A549 (cell line): Measurements from ENCODE around the gene GJA8. TPM values are rescaled to one million over a fixed set of nuclear protein-coding genes. Genes with fewer than 3 reads are reported as not detected.

Source experiments
- ATAC-seq, 2 experiments: fragments of 200-7000 bp in 1 of 2; fragments of >200 bp in 1 of 2; cut with Nextera tagmentation in 1 of 2; cut with Tn5 transposase in 1 of 2; 3 replicates each; pipeline versions ENCODE4 v1.8.0 to v1.9.1; 2018 to 2020; ENCODE audit warnings: mild to moderate bottlenecking in 1 of 2, moderate library complexity in 1 of 2
- CTCF ChIA-PET: fragments of 300-600 bp; sonication (Branson Sonifier 250); formaldehyde crosslinking; extraction: SDS; loops from one replicate; lab custom pipeline; 2021; ENCODE audit warnings: antibody characterized with exemption, inconsistent platforms; lab: Yijun Ruan, JAX
- POLR2A ChIA-PET: fragments of 350-600 bp; formaldehyde crosslinking; extraction: SDS; loops from one replicate; lab custom pipeline; 2021; ENCODE audit warnings: antibody characterized with exemption, inconsistent platforms; lab: Yijun Ruan, JAX
- DNase-seq, 2 experiments: peaks; one replicate each; pipeline versions ENCODE4 v3.0.0 to v3.0.0-alpha.2; 2011 to 2016; ENCODE audit warnings: low read depth in 1 of 2, low spot score in 1 of 2
- FAIRE-seq: peaks from 2 replicates; lab custom pipeline; 2011; peaks lifted over from hg19 to GRCh38; lab: Jason Lieb, UNC
- H3K27ac ChIP-seq, 2 experiments: fragments of >200 bp; sonication (Bioruptor Twin); formaldehyde crosslinking; 3 replicates each; pipeline ENCODE4 v1.5.1; 2016 to 2017
- H3K4me1 ChIP-seq: fragments of >200 bp; sonication (Bioruptor Twin); formaldehyde crosslinking; 3 replicates; pipeline ENCODE4 v1.6.1; 2016
- H3K4me2 ChIP-seq: fragments of >200 bp; sonication (Bioruptor Twin); formaldehyde crosslinking; 3 replicates; pipeline ENCODE4 v1.6.1; 2016
- H3K4me3 ChIP-seq: fragments of >200 bp; sonication (Bioruptor Twin); formaldehyde crosslinking; 3 replicates; pipeline ENCODE4 v1.5.1; 2016
- H3K9me3 ChIP-seq: fragments of >200 bp; sonication (Bioruptor Twin); formaldehyde crosslinking; 3 replicates; pipeline ENCODE4 v1.6.1; 2016
- CBX8 ChIP-seq: fragments of 200-600 bp; sonication (generic); IDR thresholded peaks from 2 replicates; pipeline ENCODE4 v1.6.1; 2016
- CTCF ChIP-seq: fragments of >200 bp; sonication (Bioruptor Twin); formaldehyde crosslinking; IDR thresholded peaks from 3 replicates; pipeline ENCODE4 v1.5.1; 2016
- ELK1 ChIP-seq: fragments of 150-350 bp; IDR thresholded peaks from 2 replicates; pipeline ENCODE4 v1.6.1; 2014; ENCODE audit warnings: low read depth, mild to moderate bottlenecking, low read length
- EP300 ChIP-seq, 2 experiments: fragments of >200 bp; sonication (Bioruptor Twin); formaldehyde crosslinking; IDR thresholded peaks; 2 replicates in 1 of 2; 3 replicates in 1 of 2; pipeline ENCODE4 v1.6.1; 2016 to 2017
- ESRRA ChIP-seq: fragments of 150-350 bp; IDR thresholded peaks from 2 replicates; pipeline ENCODE4 v1.6.1; 2014; ENCODE audit warnings: mild to moderate bottlenecking, low read length, borderline replicate concordance
- FOSB ChIP-seq: fragments of 250-450 bp; sonication (Bioruptor Pico); IDR thresholded peaks from 2 replicates; pipeline ENCODE4 v1.5.0; 2020; ENCODE audit warnings: mild to moderate bottlenecking, moderate library complexity
- HES2 ChIP-seq: fragments of >200 bp; sonication (Bioruptor Twin); formaldehyde crosslinking; IDR thresholded peaks from 2 replicates; pipeline ENCODE4 v1.6.1; 2016
- HEYL ChIP-seq: fragments of 250-450 bp; sonication (Bioruptor Pico); IDR thresholded peaks from 2 replicates; pipeline ENCODE4 v1.8.0; 2021; ENCODE audit warnings: mild to moderate bottlenecking, moderate library complexity
- HOXB13 ChIP-seq: fragments of 250-450 bp; sonication (Bioruptor Pico); IDR thresholded peaks from 2 replicates; pipeline ENCODE4 v1.5.0; 2020; ENCODE audit warnings: low read depth, mild to moderate bottlenecking, moderate library complexity
- MYC ChIP-seq: IDR thresholded peaks from 2 replicates; pipeline ENCODE4 v1.6.1; 2012; ENCODE audit warnings: mild to moderate bottlenecking, inconsistent platforms, low read length, improper control_type of control experiment, borderline replicate concordance
- NR3C1 ChIP-seq: fragments of >200 bp; sonication (Bioruptor Twin); formaldehyde crosslinking; IDR thresholded peaks from 3 replicates; pipeline ENCODE4 v1.6.1; 2017
- POLR2AphosphoS2 ChIP-seq: conservative IDR thresholded peaks from 2 replicates; pipeline ENCODE4 v1.6.1; 2012; ENCODE audit warnings: low read length, improper control_type of control experiment, inconsistent platforms
- RAD21 ChIP-seq, 2 experiments: fragments of >200 bp in 1 of 2; sonication (Bioruptor Twin) in 1 of 2; formaldehyde crosslinking in 1 of 2; IDR thresholded peaks in 1 of 2; conservative IDR thresholded peaks in 1 of 2; 2 replicates in 1 of 2; 3 replicates in 1 of 2; pipeline ENCODE4 v1.6.1; 2012 to 2018; ENCODE audit warnings: inconsistent platforms in 1 of 2
- RCOR1 ChIP-seq: fragments of 150-350 bp; IDR thresholded peaks from 2 replicates; pipeline ENCODE4 v1.6.1; 2014; ENCODE audit warnings: antibody characterized with exemption, low read length, low read depth
- RFX5 ChIP-seq: fragments of 450-650 bp; IDR thresholded peaks from 2 replicates; pipeline ENCODE4 v1.7.1; 2014; ENCODE audit warnings: antibody characterized with exemption, mild to moderate bottlenecking, moderate library complexity
- RNF2 ChIP-seq: fragments of 200-600 bp; sonication (generic); IDR thresholded peaks from 2 replicates; pipeline ENCODE4 v1.6.1; 2016; ENCODE audit warnings: low read depth, mild to moderate bottlenecking, antibody characterized with exemption, moderate library complexity, borderline replicate concordance
- SMC3 ChIP-seq: fragments of >200 bp; sonication (Bioruptor Twin); formaldehyde crosslinking; IDR thresholded peaks from 3 replicates; pipeline ENCODE4 v1.6.1; 2018; ENCODE audit warnings: inconsistent platforms
- SREBF2 ChIP-seq: fragments of 450-650 bp; IDR thresholded peaks from 2 replicates; pipeline ENCODE4 v1.6.1; 2014; ENCODE audit warnings: mild to moderate bottlenecking, moderate library complexity
- ZC3H11A ChIP-seq: fragments of 450-650 bp; IDR thresholded peaks from 2 replicates; pipeline ENCODE4 v1.6.1; 2014; ENCODE audit warnings: antibody characterized with exemption, mild to moderate bottlenecking
- WGBS: methylation state at CpG from one replicate; pipeline ENCODE4 v1.1.6; 2017; ENCODE audit errors: missing lambda C conversion rate; 5-methylcytosine and 5-hydroxymethylcytosine counted together
- polyA plus RNA-seq, 4 experiments: library from polyadenylated mRNA; depleted of rRNA in 3 of 4; stranded (reverse); fragments of >200 nt; fragmentation: RNase III in 1 of 4; extraction: RNeasy Plus Mini Kit Qiagen cat#74134 plus additional on column Dnase treatment in 1 of 4; gene quantifications; 2 replicates in 3 of 4; 3 replicates in 1 of 4; pipeline ENCODE4 v1.2.3, GENCODE V29; 2011 to 2017

GJA8 gene
- polyA plus RNA-seq, 2 of the 4 experiments (the other 2 are of a cell fraction) = not detected

- TF ChIP-seq CTCF = no peak
Measured at GRCh38 chr1:147882535-147882934, 20.1 kb upstream of the GJA8 start (continued).

- ChIA-PET POLR2A (no interaction called here), CTCF (interaction anchor here (0.6 to 4.4 kb wide), 9 partner anchors 123 to 403 kb away, joined by 3 to 41 read pairs (median 3); no protein-coding TSS in a partner anchor)
- no peaks in the 10 kb centered on the region for H3K9me3 ChIP-seq
- no peak overlapping the region for H3K27ac ChIP-seq
- DNase-seq (peak; percentile 60 to 62), ATAC-seq (peak; percentile 93 to 97), FAIRE-seq (no peak)
- no peak overlapping the region for H3K4me3 ChIP-seq
- peak overlapping the region; percentile 34; the same call in 1 of the 3 replicates for H3K4me2 ChIP-seq
- TF ChIP-seq CTCF (peak; percentile 70), SMC3 (peak; percentile 74; the same call in 2 of the 3 replicates), SREBF2 (no peak), RAD21 (conservative IDR thresholded peaks at IDR 0.05 in 1 of 2, IDR thresholded peaks at IDR 0.05 in 1 of 2) (peak; percentile 79 to 85)
- 8% methylated on average over 12 of the region's 12 CpGs for WGBS
- H3K4me1 ChIP-seq = no peaks in the 10 kb centered on the region
Measured at GRCh38 chr1:147890177-147890790, 12.3 kb upstream of the GJA8 start.

GRCh38 chr1:147891088-147891487 is 11.5 kb upstream of the GJA8 start:
- 50% methylated on average over 5 of the region's 5 CpGs for WGBS
- Histone ChIP-seq H3K27ac (no peak overlapping the region), H3K4me2 (no peak overlapping the region), H3K4me1 (no peaks in the 10 kb centered on the region), H3K9me3 (no peaks in the 10 kb centered on the region), H3K4me3 (no peak overlapping the region)
- TF ChIP-seq ESRRA (no peak), FOSB (CRISPR knock-in tag) (no peak), HOXB13 (CRISPR knock-in tag) (no peak), RFX5 (no peak), EP300 (IDR thresholded peaks at IDR 0.05) (no peak), ELK1 (no peak), HEYL (no peak), RCOR1 (no peak), CBX8 (no peak), ZC3H11A (no peak), MYC (no peak), SMC3 (no peak), RNF2 (no peak), POLR2AphosphoS2 (no peak), NR3C1 (no peak), HES2 (no peak)
- CTCF ChIA-PET = interaction anchor here (0.7 to 4.4 kb wide), 7 partner anchors 30 to 618 kb away, joined by 3 to 41 read pairs (median 3); no protein-coding TSS in a partner anchor
- DNase-seq (no peak), FAIRE-seq (no peak), ATAC-seq (no peak)
- POLR2A ChIA-PET = no interaction called here
